HCT116 (cell line): ENCODE data around the gene PSMC5. TPM values are rescaled to one million over a fixed set of nuclear protein-coding genes. Genes with fewer than 3 reads are reported as not detected.

Experiments
- ATAC-seq: fragments of 200-7000 bp; cut with Tn5 transposase; 2 replicates; pipeline ENCODE4 v1.9.1; 2020; ENCODE audit warnings: mild to moderate bottlenecking, moderate library complexity
- BruUV-seq: library from RNA; stranded (reverse); fragments of 400-500 nt; replicated peaks from 2 replicates; lab custom pipeline; 2021; lab: Mats Ljungman, UMichigan
- CTCF ChIA-PET: fragments of 300-600 bp; sonication (Branson Sonifier 250); formaldehyde crosslinking; loops from one replicate; lab custom pipeline; 2021; ENCODE audit warnings: antibody characterized with exemption; lab: Charles Lee
- POLR2A ChIA-PET: fragments of 300-600, 350-600 bp; sonication (Branson Sonifier 250); formaldehyde crosslinking; loops from one replicate; lab custom pipeline; 2021; ENCODE audit warnings: antibody characterized with exemption; lab: Charles Lee
- RAD21 ChIA-PET, 2 experiments: fragments of 300-600 bp; sonication (Branson Sonifier 250); formaldehyde crosslinking; loops; one replicate each; lab custom pipeline; 2023; ENCODE audit warnings: low total read pairs in 2 of 2; ENCODE audit not compliant: uncharacterized antibody in 2 of 2, unreplicated experiment in 2 of 2, low non-redundant PET in 1 of 2; lab: Charles Lee
- DNase-seq: peaks from one replicate; pipeline ENCODE4 v3.0.0-alpha.2; 2010; ENCODE audit warnings: low read depth, low spot score
- H2AFZ ChIP-seq: fragments of 200-600 bp; shearing (Covaris generic), sonication (generic); 2 replicates; pipeline ENCODE4 v1.6.1; 2017; ENCODE audit warnings: low read depth, mixed run types, mixed read lengths, antibody characterized with exemption, low read length; ENCODE audit not compliant: poor library complexity, severe bottlenecking
- H3K27ac ChIP-seq: 2 replicates; pipeline ENCODE4 v1.5.1; 2012; ENCODE audit warnings: low read depth, low read length
- H3K27me3 ChIP-seq: fragments of 200-600 bp; sonication (generic); 2 replicates; pipeline ENCODE4 v1.6.1; 2016; ENCODE audit warnings: mixed run types, low read length, mixed read lengths; ENCODE audit not compliant: insufficient read depth
- H3K36me3 ChIP-seq, 2 experiments: fragments of 200-500 bp in 1 of 2; fragments of 200-600 bp in 1 of 2; sonication (Bioruptor generic) in 1 of 2; sonication (generic) in 1 of 2; 2 replicates each; pipeline versions ENCODE4 v1.5.1 to v1.6.1; 2014 to 2016; ENCODE audit warnings: low read length in 2 of 2, inconsistent platforms in 1 of 2, mixed read lengths in 1 of 2, mixed run types in 1 of 2; ENCODE audit not compliant: insufficient read depth in 2 of 2, control insufficient read depth in 1 of 2
- H3K4me1 ChIP-seq, 2 experiments: fragments of 200-600 bp in 1 of 2; sonication (generic) in 1 of 2; 2 replicates each; pipeline versions ENCODE4 v1.5.1 to v1.6.1; 2012 to 2017; ENCODE audit warnings: low read length in 2 of 2, inconsistent platforms in 1 of 2, mild to moderate bottlenecking in 1 of 2, mixed read lengths in 1 of 2, mixed run types in 1 of 2, moderate library complexity in 1 of 2; ENCODE audit not compliant: insufficient read depth in 2 of 2, control insufficient read depth in 1 of 2
- H3K4me2 ChIP-seq: fragments of 200-600 bp; sonication (generic); 2 replicates; pipeline ENCODE4 v1.6.1; 2017; ENCODE audit warnings: mixed run types, low read length, mixed read lengths
- H3K4me3 ChIP-seq, 2 experiments: fragments of 200-600 bp in 1 of 2; sonication (generic) in 1 of 2; replicated peaks in 1 of 2; 2 replicates each; pipeline ENCODE4 v1.5.1; 2011 to 2016; ENCODE audit warnings: low read length in 2 of 2, control low read depth in 1 of 2, low read depth in 1 of 2, mild to moderate bottlenecking in 1 of 2, mixed read lengths in 1 of 2, mixed run types in 1 of 2
- H3K79me2 ChIP-seq: fragments of 200-600 bp; sonication (generic); 2 replicates; pipeline ENCODE4 v1.6.1; 2017; ENCODE audit warnings: mild to moderate bottlenecking, mixed run types, low read length, moderate library complexity, mixed read lengths; ENCODE audit not compliant: insufficient read depth
- H3K9ac ChIP-seq: fragments of 200-600 bp; sonication (generic); 2 replicates; pipeline ENCODE4 v1.6.1; 2016; ENCODE audit warnings: low read length, mixed read lengths
- H3K9me2 ChIP-seq: fragments of 200-600 bp; sonication (generic), shearing (Covaris generic); 2 replicates; pipeline ENCODE4 v1.6.1; 2017; ENCODE audit warnings: mixed run types, mild to moderate bottlenecking, moderate library complexity; ENCODE audit not compliant: insufficient read depth
- H3K9me3 ChIP-seq, 2 experiments: fragments of 200-500 bp in 1 of 2; fragments of 200-600 bp in 1 of 2; sonication (Bioruptor generic) in 1 of 2; sonication (generic) in 1 of 2; 2 replicates each; pipeline ENCODE4 v1.6.1; 2014 to 2017; ENCODE audit warnings: low read length in 2 of 2, mixed read lengths in 2 of 2, inconsistent platforms in 1 of 2, low read depth in 1 of 2, mild to moderate bottlenecking in 1 of 2, mixed run types in 1 of 2, moderate library complexity in 1 of 2; ENCODE audit not compliant: control insufficient read depth in 1 of 2, insufficient read depth in 1 of 2
- H4K20me1 ChIP-seq: fragments of 200-600 bp; sonication (generic), shearing (Covaris generic); 2 replicates; pipeline ENCODE4 v1.6.1; 2017; ENCODE audit warnings: mixed run types, mild to moderate bottlenecking, moderate library complexity; ENCODE audit not compliant: insufficient read depth
- EGR1 ChIP-seq: IDR thresholded peaks from 2 replicates; pipeline ENCODE4 v1.6.1; 2012; ENCODE audit warnings: low read depth
- ELF1 ChIP-seq: IDR thresholded peaks from 2 replicates; pipeline ENCODE4 v1.6.1; 2012; ENCODE audit warnings: low read depth, borderline replicate concordance
- FOSL1 ChIP-seq: IDR thresholded peaks from 2 replicates; pipeline ENCODE4 v1.6.1; 2012; ENCODE audit warnings: low read depth
- MAX ChIP-seq: IDR thresholded peaks from 2 replicates; pipeline ENCODE4 v1.6.1; 2012
- POLR2A ChIP-seq: IDR thresholded peaks from 2 replicates; pipeline ENCODE4 v1.7.0; 2011; ENCODE audit warnings: borderline replicate concordance; ENCODE audit not compliant: insufficient read depth, insufficient read length; ENCODE audit errors: extremely low read depth
- RAD21 ChIP-seq: IDR thresholded peaks from 2 replicates; pipeline ENCODE4 v1.6.1; 2012; ENCODE audit warnings: low read depth, mild to moderate bottlenecking
- SRF ChIP-seq: IDR thresholded peaks from 2 replicates; pipeline ENCODE4 v1.6.1; 2012; ENCODE audit warnings: low read depth
- YY1 ChIP-seq: IDR thresholded peaks from 2 replicates; pipeline ENCODE4 v1.6.1; 2011; ENCODE audit warnings: low read length, low read depth, moderate library complexity, mild to moderate bottlenecking; ENCODE audit not compliant: insufficient replicate concordance; ENCODE audit errors: extremely low read depth
- ZBTB33 ChIP-seq: IDR thresholded peaks from 2 replicates; pipeline ENCODE4 v1.6.1; 2011; ENCODE audit warnings: mild to moderate bottlenecking, low read length, moderate library complexity; ENCODE audit not compliant: insufficient replicate concordance; ENCODE audit errors: extremely low read depth
- ZNF274 ChIP-seq: fragments of 200-500 bp; sonication (Bioruptor generic); IDR thresholded peaks from 2 replicates; pipeline ENCODE4 v1.6.1; 2014; ENCODE audit warnings: mild to moderate bottlenecking, low read depth, low read length, inconsistent platforms
- intact Hi-C: fragments of 100-400 bp; cut with micrococcal nuclease; formaldehyde crosslinking; loops from 2 replicates; pipeline ENCODE4 v1.10.0; 2022
- total RNA-seq: library from RNA; stranded (reverse); gene quantifications from one replicate; pipeline ENCODE4 v1.2.1, GENCODE V29; 2021; ENCODE audit not compliant: unreplicated experiment

Gene PSMC5
- total RNA-seq, 1 experiment from 2014 or later = 193 TPM

DNA sequence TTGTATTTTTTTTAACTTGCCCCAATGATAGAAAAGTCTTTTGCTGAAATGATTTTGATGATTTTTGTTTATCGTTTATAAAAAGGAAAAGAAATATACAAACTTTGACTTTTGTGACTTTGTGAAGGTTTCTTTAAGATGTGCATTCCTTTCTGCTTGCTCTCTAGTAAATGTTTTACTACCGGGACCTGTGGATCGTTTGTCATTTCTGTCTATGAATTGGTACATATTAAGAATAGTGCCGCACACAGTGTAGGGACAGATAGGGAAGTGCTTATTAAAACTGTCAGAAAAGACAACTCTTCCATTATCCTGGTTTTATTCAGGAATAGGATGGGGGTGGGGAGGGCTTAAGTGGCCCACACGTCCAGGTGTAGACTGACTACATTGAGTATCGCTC, 8.1 kb upstream of the PSMC5 start:
- ATAC-seq = no peak
- Histone ChIP-seq H4K20me1 (peaks cover 8% of the 10 kb centered on the region; the same call in 1 of the 2 replicates), H3K27ac (no peak overlapping the region), H3K4me2 (no peak overlapping the region), H3K4me1 (no peaks in the 10 kb centered on the region), H3K79me2 (peaks cover 72% of the 10 kb centered on the region), H3K9me3 (no peaks in the 10 kb centered on the region), H3K4me3 (no peak overlapping the region)
- intact Hi-C loops = no loop called here
- no peak for DNase-seq
- TF ChIP-seq YY1 = no peak
- no peak for TF ChIP-seq ZBTB33
- no peak for TF ChIP-seq POLR2A
- no peak for TF ChIP-seq FOSL1
- no peak for TF ChIP-seq EGR1
- TF ChIP-seq RAD21 = no peak
- no peak for TF ChIP-seq ZNF274
- no peak for TF ChIP-seq SRF
- TF ChIP-seq ELF1 = no peak
- TF ChIP-seq MAX = no peak
- TF ChIP-seq, all 23 proteins: peak for 0
- CTCF ChIA-PET = interaction anchor here (1.0 kb wide), 1 partner anchor 15 kb away, joined by 4 read pairs; no protein-coding TSS in a partner anchor
- no peak overlapping the region for H2AFZ ChIP-seq
- H3K36me3 ChIP-seq = peaks cover 92 to 95% of the 10 kb centered on the region in 2 experiments
- no peak overlapping the region for H3K9ac ChIP-seq
- no peaks in the 10 kb centered on the region for H3K27me3 ChIP-seq
- BruUV-seq = no TSS peak
- POLR2A ChIA-PET = no interaction called here
- no peaks in the 10 kb centered on the region for H3K9me2 ChIP-seq
- RAD21 ChIA-PET = no interaction called here
